ENCODE data around the gene PCDHGA11. TPM values are rescaled to one million over a fixed set of nuclear protein-coding genes. Genes with fewer than 3 reads are reported as not detected.

PCDHGA11 gene
- total and polyA plus RNA-seq, 2 of the 4 experiments (the other 2 are of a cell fraction) = 5.4 to 6.9 TPM

GRCh38 chr5:141430332-141431113, 9.7 kb downstream of the PCDHGA11 start, which contains the start of gene PCDHGA12:
Gene PCDHGA12, plus strand, starts transcription at chr5:141430507. Its CDS starts 253 bp downstream, at chr5:141430760.
- BruUV-seq (replicated peaks) = no TSS peak
- no peaks in the 10 kb centered on the region for H3K27me3 ChIP-seq (ENCODE audit: control insufficient read depth, insufficient read depth, low read length)
- peak within 1 kb of the TSS; percentile 40; the same call in 1 of the 2 replicates for H3K4ac ChIP-seq (ENCODE audit: low read depth, low read length)
- no peaks in the 10 kb centered on the region for H3K9me1 ChIP-seq (ENCODE audit: insufficient read depth, low read length)
- no peak within 1 kb of the TSS for H2BK120ac ChIP-seq (ENCODE audit: low read depth, low read length)
- ATAC-seq (ENCODE audit: low read depth) (peak; percentile 85), DNase-seq (peak; percentile 87)
- no peak within 1 kb of the TSS; the same call in 1 of the 2 replicates for H3K14ac ChIP-seq (replicated peaks; ENCODE audit: low read depth, low read length)
- H4K5ac ChIP-seq (ENCODE audit: low read depth, low read length) = peak within 1 kb of the TSS; percentile 39
- H3K56ac ChIP-seq (ENCODE audit: extremely low read depth, insufficient read depth, low read length) = no peak within 1 kb of the TSS
- H3K27ac ChIP-seq (ENCODE audit: insufficient read depth, low read length) = peak within 1 kb of the TSS; percentile 68
- H2AK9ac ChIP-seq (replicated peaks; ENCODE audit: low read depth, low read length, poor library complexity) = peak within 1 kb of the TSS; percentile 31
- peak within 1 kb of the TSS in 1 of 2 experiments; percentile 42; a peak in 1 of 4 replicates for H4K8ac ChIP-seq (ENCODE audit: low read depth in 2 of 2, low read length in 2 of 2)
- peak within 1 kb of the TSS; percentile 52 for H2AFZ ChIP-seq (replicated peaks; ENCODE audit: low read length, poor library complexity)
- 39% methylated on average over 23 of the region's 33 CpGs; no CpG with 5 or more reads in 1 of the 2 experiments for WGBS, 2 experiments (ENCODE audit: extremely low coverage in 2 of 2, insufficient read length in 1 of 2)
- H3K9me3 ChIP-seq (ENCODE audit: control insufficient read depth, insufficient read depth, low read length) = peaks cover 41% of the 10 kb centered on the region; the same call in 1 of the 2 replicates
- H3K23ac ChIP-seq (ENCODE audit: low read depth, low read length) = no peak within 1 kb of the TSS
- no peak within 1 kb of the TSS for H2BK15ac ChIP-seq (ENCODE audit: low read depth, low read length)
- ChIA-PET POLR2A (ENCODE audit: unreplicated experiment) (no interaction called here), CTCF (interaction anchor here (0.6 to 1.7 kb wide), 6 partner anchors 9 to 127 kb away, joined by 3 to 6 read pairs (median 5); partner anchors contain the start of genes PCDHGA11 and PCDHGB7)
- dilution Hi-C loops (cut with HindIII; ENCODE audit: low sequenced_read_pairs, unreplicated experiment) = no loop called here
- H3K9ac ChIP-seq (ENCODE audit: low read depth, low read length) = no peak within 1 kb of the TSS
- in situ Hi-C loops (cut with MboI; ENCODE audit: low sequenced_read_pairs) = no loop called here
- peaks cover 21% of the 10 kb centered on the region for H3K36me3 ChIP-seq (ENCODE audit: control insufficient read depth, insufficient read depth, low read length)
- H3K4me3 ChIP-seq (ENCODE audit: insufficient read depth, low read depth, low read length) = peak within 1 kb of the TSS; percentile 23
- H2BK20ac ChIP-seq (ENCODE audit: low read depth, low read length) = no peak within 1 kb of the TSS
- H3K18ac ChIP-seq (ENCODE audit: low read depth, low read length) = no peak within 1 kb of the TSS
- H2BK5ac ChIP-seq (ENCODE audit: low read depth, low read length, poor library complexity, severe bottlenecking) = peak within 1 kb of the TSS; percentile 27
- peak within 1 kb of the TSS; percentile 33 for H3K4me2 ChIP-seq (ENCODE audit: low read depth, low read length)
- no peaks in the 10 kb centered on the region; the same call in 1 of the 2 replicates for H3K4me1 ChIP-seq (ENCODE audit: control insufficient read depth, insufficient read depth, low read length)
- H3K79me1 ChIP-seq (ENCODE audit: low read depth in 1 of 2, low read length in 2 of 2) = peaks cover 17 to 22% of the 10 kb centered on the region in 2 experiments; a peak in 3 of 4 replicates
- no peaks in the 10 kb centered on the region for H4K20me1 ChIP-seq (ENCODE audit: insufficient read depth, low read length)
- intact Hi-C loops (cut with micrococcal nuclease) = loop anchor here (2.0 to 5.0 kb wide), 3 partner anchors 47 to 94 kb away; partner anchors contain the start of gene PCDHGC3
- no peak within 1 kb of the TSS for H4K91ac ChIP-seq (ENCODE audit: insufficient read depth, low read depth, low read length)
- H2AK5ac ChIP-seq (ENCODE audit: low read depth, low read length) = no peak within 1 kb of the TSS
- TF ChIP-seq BHLHE40 (IDR thresholded peaks at IDR 0.05; ENCODE audit: low read depth, low read length) (0 out of 2 replicates have a peak, but pooled peaks have one; percentile 14), RAD21 (IDR thresholded peaks at IDR 0.05; ENCODE audit: low read length) (peak; percentile 75), POLR2A (IDR thresholded peaks at IDR 0.05; ENCODE audit: low read depth, low read length) (no peak), USF2 (IDR thresholded peaks at IDR 0.05; ENCODE audit: low read depth, low read length) (no peak), FOS (IDR thresholded peaks at IDR 0.05; ENCODE audit: low read depth, low read length) (no peak), MXI1 (IDR thresholded peaks at IDR 0.05; ENCODE audit: borderline replicate concordance, low read depth, low read length) (0 out of 2 replicates have a peak, but pooled peaks have one; percentile 25), CTCF (conservative IDR thresholded peaks at IDR 0.05; ENCODE audit: low read depth, low read length) (peak; percentile 71), NFE2L2 (IDR thresholded peaks at IDR 0.05; ENCODE audit: low read depth, low read length) (no peak), RFX5 (IDR thresholded peaks at IDR 0.05; ENCODE audit: low read depth, low read length) (no peak), MAZ (IDR thresholded peaks at IDR 0.05; ENCODE audit: borderline replicate concordance, low read depth, low read length) (no peak), ELK1 (IDR thresholded peaks at IDR 0.05; ENCODE audit: borderline replicate concordance, low read depth, low read length) (no peak), CHD1 (IDR thresholded peaks at IDR 0.05; ENCODE audit: low read depth, low read length) (no peak), CEBPB (IDR thresholded peaks at IDR 0.05; ENCODE audit: low read depth, low read length) (peak; percentile 34; the same call in 1 of the 2 replicates)
